NCI-H1694 treated with DMSO at 0.1 percent for 48 hours (cell line): ENCODE results near the gene TTC1.

Experiments used
- DNase-seq: peaks from one replicate; lab custom pipeline; 2025; lab: John Stamatoyannopoulos, UW

TTC1 gene

GRCh38 chr5:160088805-160089204 is 79.9 kb downstream of the TTC1 start:
- DNase-seq: no peak

GRCh38 chr5:160089531-160089930 is 80.6 kb downstream of the TTC1 start:
- DNase-seq: no peak

- no peak for DNase-seq
Measured at GRCh38 chr5:160090059-160090458, 81.1 kb downstream of the TTC1 start.

- DNase-seq: no peak
Measured at GRCh38 chr5:160092514-160092913, 83.6 kb downstream of the TTC1 start.

- DNase-seq: no peak
Measured at GRCh38 chr5:160092960-160093707, 84.2 kb downstream of the TTC1 start.

GRCh38 chr5:160096178-160096577 is 87.2 kb downstream of the TTC1 start:
- DNase-seq: no peak

GRCh38 chr5:160097991-160098390 is 89.1 kb downstream of the TTC1 start:
- DNase-seq: no peak

GRCh38 chr5:160105686-160106360 is 96.9 kb downstream of the TTC1 start:
- DNase-seq: no peak

- DNase-seq: no peak
Measured at GRCh38 chr5:160108124-160108523, 99.2 kb downstream of the TTC1 start.
